Fibroblast of mammary gland (primary cell): Measurements from ENCODE around the gene SLC45A3.
A peak's percentile ranks its signal among the peaks of the same experiment; 100 is the strongest.

Experiments
- DNase-seq: peaks from one replicate; pipeline ENCODE4 v3.0.0-alpha.2; 2010; ENCODE audit warnings: low read depth
- H3K4me3 ChIP-seq: 2 replicates; pipeline ENCODE4 v1.5.1; 2011; ENCODE audit warnings: low read depth, mild to moderate bottlenecking, low read length, moderate library complexity; ENCODE audit not compliant: control insufficient read depth
- TF ChIP-seq, protein P1 (sequence below): conservative IDR thresholded peaks from 2 replicates; pipeline ENCODE4 v1.5.1; 2011; ENCODE audit warnings: low read depth, low read length, inconsistent platforms; ENCODE audit not compliant: control insufficient read depth, insufficient read depth

The SLC45A3 gene

DNA sequence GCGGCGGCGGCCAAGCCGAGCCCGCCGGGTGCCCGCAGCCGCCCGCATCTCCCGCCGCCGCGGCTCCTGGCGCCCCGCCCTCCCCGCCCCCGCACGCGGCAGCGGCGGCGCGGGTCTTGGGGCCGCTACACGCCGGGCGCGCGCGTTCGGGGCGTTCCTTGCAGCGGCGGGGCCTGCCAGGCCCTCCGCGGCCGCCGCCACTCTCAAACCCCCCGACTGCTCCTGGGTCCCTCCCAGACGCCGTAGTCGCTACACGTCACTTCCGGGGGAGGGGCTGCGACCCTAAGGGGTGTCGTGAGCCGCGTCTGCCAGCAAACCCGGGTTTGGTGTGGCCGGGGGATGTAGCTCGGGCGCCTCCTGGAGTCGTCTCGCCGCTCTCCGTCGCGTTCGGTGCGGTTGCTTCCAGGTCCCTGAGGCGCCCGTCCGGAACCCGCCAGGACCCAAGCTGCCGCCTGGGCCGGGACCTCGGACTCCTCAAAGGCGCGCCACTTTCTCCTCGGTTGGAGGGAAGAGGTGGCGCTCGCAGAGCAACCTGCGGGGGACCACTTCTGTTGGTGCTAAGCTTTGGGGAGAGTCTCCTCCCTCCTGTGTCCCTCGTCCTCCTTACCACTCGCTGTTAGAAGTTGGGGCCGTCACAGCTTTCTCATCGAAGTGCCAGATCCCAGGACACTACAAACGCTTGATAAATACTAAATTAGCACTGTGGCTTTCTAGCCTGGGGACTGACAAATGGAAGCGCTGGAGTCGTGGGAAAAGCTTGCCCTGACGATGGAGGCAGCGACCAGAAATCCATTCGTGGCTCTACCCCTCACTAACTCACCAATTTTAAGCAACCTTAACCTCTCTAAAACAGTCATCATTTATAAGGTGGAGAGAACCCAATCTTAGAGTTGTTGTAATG, 48.3 kb downstream of the SLC45A3 start, which contains the start of gene ELK4:
TSS of gene ELK4 (minus strand) at position 244 of the 901 bp plus-strand sequence. CDS start 8,129 bp downstream, outside the sequence.
- TF ChIP-seq, protein P1, sequence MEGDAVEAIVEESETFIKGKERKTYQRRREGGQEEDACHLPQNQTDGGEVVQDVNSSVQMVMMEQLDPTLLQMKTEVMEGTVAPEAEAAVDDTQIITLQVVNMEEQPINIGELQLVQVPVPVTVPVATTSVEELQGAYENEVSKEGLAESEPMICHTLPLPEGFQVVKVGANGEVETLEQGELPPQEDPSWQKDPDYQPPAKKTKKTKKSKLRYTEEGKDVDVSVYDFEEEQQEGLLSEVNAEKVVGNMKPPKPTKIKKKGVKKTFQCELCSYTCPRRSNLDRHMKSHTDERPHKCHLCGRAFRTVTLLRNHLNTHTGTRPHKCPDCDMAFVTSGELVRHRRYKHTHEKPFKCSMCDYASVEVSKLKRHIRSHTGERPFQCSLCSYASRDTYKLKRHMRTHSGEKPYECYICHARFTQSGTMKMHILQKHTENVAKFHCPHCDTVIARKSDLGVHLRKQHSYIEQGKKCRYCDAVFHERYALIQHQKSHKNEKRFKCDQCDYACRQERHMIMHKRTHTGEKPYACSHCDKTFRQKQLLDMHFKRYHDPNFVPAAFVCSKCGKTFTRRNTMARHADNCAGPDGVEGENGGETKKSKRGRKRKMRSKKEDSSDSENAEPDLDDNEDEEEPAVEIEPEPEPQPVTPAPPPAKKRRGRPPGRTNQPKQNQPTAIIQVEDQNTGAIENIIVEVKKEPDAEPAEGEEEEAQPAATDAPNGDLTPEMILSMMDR: peak; percentile 50
- peak within 1 kb of the TSS; percentile 86 for H3K4me3 ChIP-seq
- peak; percentile 97 for DNase-seq

- TF ChIP-seq, protein P1: no peak
- peak; percentile 71 for DNase-seq
- peak overlapping the region; percentile 86 for H3K4me3 ChIP-seq
Observed at GRCh38 chr1:205631010-205631767, 49.1 kb downstream of the SLC45A3 start.

DNA sequence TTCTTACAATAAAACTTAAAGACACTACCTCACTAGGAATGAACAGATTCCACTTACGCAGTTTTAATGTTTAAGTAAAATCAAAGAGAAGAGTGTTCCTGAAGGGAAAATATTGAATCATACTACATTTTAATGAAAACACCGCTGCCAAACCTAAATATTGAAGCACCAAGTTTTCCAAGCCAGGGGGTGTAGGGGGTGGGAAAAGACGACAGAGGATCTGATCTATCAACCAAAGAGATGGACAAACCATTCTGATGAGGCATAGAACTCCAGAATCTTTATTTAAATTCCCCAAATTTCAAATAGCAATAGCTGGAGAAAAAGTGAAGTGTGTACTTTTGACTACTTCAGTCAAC, 49.7 kb downstream of the SLC45A3 start:
- TF ChIP-seq, protein P1: no peak
- peak overlapping the region; percentile 86 for H3K4me3 ChIP-seq
- no peak for DNase-seq

- peak overlapping the region; percentile 86 for H3K4me3 ChIP-seq
- TF ChIP-seq, protein P1: no peak
- peak; percentile 37 for DNase-seq
Observed at GRCh38 chr1:205630241-205630640, 50.1 kb downstream of the SLC45A3 start.

- H3K4me3 ChIP-seq: no peak overlapping the region
- TF ChIP-seq, protein P1: no peak
- DNase-seq: no peak
Observed at GRCh38 chr1:205629751-205630150, 50.6 kb downstream of the SLC45A3 start.

DNA sequence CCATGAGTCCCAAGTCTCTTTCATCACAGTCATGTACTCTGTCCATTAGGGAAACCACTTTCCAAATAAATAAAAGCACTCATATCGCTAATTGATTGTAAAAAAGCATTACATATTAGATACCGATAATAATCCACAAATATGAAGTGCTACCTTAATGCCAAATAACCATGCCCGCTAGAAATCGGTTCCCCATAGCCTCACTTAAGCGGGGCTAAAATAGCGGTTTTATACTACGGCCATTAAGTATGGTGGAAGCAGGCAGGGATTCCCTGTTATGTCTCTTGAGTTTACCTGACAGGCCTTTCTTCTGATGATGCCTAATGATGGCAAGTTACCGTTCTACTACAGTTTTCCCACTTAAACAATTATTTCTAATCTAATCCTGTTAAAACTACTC, 52.4 kb downstream of the SLC45A3 start:
- TF ChIP-seq, protein P1: no peak
- no peak for DNase-seq
- no peak overlapping the region for H3K4me3 ChIP-seq
